Dermis blood vessel endothelial cell (primary cell): Measurements from ENCODE around the gene SKI. TPM values are rescaled to one million over a fixed set of nuclear protein-coding genes. Genes with fewer than 3 reads are reported as not detected.
A peak's percentile ranks its signal among the peaks of the same experiment; 100 is the strongest.
"Not testable (repeated sequence)": the region's sequence is repeated elsewhere in the genome, so short reads cannot be mapped to it uniquely, and the experiment has no call there.

Experiments
- DNase-seq: peaks from one replicate; pipeline ENCODE4 v3.0.0; 2010
- total RNA-seq: library from RNA; depleted of rRNA; stranded (reverse); fragments of >200 nt; gene quantifications from 2 replicates; pipeline ENCODE4 v1.2.3, GENCODE V29; 2014

SKI gene
- total RNA-seq, 1 donor from 2014 or later: 26.7 TPM

DNA sequence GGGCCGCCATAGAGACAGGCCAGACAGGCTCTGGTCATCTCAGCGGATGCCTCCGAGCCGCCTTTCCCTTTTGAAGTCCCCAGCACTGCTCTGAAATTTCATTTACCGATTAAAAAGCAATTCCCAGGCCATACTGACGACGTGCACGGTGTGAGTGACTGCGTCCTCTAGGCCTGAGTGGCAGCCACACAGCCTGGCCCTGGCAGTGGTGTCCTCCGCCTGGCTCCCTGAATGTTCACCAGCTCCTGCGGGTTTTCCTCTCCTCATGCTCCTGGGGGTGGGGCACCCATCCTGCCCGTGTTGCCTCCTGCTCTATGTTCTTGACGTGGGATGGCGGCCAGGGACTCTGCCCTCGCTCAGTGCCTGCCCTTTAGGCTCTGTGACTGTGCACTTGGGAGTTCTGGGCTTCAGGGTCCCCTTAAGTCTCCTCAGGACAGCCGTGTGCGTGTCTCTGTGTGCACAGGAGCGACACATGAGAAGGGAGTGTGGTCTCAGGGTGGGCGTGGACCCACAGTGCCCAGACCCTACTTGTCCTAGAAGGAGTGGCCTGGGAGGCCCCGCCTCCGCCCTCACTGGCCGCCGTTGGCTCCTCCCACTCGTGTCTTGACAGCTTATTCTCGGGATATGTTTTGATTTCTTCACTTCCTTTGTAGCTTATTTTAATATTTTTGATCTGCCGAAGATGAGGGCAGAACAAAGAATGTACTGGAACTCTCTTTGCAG is 3.6 kb downstream of the SKI start:
- peak; percentile 78 for DNase-seq

DNA sequence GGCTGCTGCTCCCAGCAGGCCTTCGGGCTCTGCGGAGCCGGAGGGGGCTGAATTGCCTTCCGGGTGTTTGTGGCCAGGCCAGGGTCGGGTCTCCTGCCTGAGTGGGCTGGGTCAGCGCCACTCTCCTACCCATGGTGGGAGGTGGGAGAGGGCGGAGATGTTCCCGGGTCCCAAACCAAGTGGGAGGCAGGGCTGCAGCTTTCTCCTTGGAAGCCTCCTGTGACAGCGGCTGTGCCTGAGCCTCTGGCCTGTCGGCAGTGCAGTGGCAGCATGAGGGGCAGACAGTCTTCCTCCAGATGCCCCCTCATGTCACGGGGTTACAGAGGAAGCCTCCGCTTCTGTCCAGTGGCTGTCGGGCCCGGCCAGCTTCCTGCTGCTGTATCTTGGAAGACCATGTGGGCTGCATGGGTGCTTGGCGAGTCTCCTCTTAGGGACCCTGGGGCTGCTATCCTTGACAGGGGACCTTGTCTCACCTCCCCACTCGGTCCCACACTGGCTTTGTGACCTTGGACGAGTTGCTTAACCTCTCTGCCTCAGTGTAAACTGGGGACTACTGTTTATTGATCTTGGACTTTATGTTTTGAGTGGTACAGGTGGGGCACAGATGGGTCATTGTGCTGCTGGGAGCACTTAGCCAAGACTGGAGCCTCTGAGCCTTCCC is 4.3 kb downstream of the SKI start:
- peak; percentile 35 for DNase-seq

DNA sequence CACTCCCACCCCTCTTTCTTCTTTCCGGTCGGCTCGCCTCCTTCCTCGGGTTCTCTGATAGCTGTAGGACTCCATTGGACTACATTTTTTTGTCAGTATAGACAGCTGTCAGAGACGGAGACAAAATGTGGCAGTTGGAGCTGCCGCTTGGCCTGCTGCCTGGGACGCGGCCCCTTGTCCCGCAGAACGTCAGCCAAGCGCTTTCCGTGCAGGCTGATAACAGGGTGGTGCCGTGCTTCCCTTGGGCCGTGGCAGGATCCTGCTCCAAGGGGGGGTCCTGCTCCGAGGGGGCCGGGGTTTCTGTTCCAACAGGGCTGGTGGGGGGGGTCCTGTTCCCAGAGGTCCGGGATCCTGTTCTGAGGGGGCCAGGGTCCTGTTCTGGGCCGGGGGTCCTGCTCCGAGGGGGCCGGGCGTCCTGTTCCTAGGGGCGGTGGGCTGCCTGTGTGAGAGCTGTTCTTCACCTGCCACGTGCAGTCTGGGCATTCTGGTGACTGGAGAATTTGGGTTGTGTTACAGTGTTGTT is 4.9 kb downstream of the SKI start:
- peak; percentile 44 for DNase-seq

DNA sequence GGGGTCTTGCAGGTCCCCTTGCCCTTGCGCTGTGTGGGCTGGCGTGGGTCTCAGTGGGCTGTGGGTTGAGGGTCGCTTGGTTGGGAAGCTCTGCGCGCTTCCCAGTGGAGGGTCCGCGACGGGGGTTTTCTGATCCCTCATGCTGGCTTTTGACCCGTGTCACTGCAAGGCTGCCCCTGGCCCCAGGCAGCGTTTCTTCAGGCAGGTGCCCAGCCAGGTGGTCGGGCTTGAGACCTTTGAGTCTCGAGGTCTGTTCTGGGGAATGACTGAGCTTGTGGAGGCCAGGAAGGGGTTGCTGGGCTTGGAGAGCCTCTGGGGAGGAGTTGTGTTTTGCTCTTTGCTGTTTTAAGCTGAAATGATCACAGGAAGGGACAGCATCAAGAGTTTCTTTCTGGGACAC is 5.3 kb downstream of the SKI start:
- DNase-seq: no peak

DNA sequence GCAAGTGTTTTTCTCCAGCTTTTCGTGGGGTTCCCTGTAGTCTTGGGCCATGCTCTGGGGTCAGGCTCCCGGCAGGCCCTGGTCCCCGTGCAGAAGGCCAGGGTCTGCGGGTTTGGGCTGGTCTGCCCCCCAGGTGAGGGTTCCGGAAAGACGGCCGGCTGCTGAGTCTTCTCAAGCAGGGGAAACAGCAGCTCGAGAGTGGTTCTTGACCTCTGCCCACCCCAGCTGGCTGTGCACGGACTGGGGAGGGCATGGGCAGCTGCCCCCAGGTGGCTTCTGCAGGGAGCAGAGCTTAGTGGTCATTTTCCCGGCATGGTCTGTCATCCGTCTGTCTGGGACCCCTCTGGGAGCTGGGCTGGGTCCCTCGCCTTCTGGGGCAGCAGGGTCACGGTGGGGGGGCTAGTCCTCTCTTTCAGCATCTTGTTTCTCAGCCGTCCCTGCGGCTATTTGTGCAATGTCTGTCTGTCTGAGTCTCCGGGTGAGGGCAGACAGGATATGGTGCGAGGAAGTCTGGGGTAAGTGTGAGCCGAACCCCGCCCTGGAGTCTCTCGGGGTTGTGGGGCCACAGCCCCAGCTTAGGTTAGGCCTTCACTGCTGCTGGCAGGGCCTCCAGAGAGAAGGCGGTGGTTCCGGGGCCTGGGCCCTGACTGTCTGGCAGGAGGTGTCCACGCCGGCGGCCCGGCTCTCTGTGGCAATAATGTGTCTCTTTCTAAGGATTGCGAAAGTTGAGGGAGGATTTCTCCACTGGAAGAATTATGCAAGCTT is 6.1 kb downstream of the SKI start:
- peak; percentile 47 for DNase-seq

DNA sequence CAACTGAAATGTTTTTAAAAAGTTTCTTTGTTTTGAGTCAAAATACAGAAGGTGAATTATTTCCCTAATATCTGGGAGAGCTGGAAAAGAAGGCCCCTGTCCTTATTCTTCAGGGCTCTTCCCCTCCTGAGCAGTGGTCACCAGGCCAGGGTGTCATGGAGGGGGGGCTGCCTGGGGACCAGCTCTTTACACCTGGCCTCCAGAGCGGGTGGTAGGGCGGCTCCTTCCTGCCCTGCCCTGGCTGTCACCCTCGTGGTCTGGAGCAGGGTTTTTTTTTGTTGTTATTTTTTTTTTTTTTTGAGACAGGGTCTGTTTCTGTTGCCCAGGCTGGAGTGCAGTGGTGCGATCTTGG is 6.6 kb downstream of the SKI start:
- no peak for DNase-seq

DNA sequence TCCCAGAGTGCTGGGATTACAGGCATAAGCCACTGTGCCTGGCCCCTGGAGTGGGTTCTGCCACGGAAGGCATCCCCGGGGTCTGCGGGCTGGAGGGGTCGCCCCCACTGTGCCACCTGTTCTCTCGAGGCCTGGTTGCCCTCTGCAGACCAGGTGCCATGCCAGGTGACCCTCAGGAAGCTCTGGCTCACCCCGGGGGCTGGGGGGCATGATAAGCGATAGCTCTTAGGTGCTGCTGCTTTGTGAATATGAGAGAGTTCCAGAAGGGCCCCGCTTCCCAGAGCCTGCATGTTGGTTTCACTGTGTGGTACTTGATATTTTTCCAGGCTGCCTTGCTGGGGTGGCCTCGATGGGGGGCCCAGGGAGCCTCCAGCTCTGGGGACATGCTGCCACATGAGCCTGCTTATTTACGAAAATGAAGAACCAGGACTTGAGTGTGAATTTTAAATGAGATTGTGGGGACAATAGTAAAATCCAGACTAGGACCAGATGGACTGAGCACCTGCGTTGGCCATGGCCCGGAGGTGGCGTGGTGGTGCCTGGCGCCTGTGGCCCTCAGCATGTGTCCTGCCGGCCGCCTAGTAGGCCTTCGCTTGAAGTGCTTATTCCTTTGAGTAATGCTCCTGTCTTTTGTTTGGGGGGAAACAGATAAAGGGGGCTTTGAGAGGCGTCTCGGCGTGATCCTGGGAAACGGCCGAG is 7.3 kb downstream of the SKI start:
- DNase-seq: no peak

DNA sequence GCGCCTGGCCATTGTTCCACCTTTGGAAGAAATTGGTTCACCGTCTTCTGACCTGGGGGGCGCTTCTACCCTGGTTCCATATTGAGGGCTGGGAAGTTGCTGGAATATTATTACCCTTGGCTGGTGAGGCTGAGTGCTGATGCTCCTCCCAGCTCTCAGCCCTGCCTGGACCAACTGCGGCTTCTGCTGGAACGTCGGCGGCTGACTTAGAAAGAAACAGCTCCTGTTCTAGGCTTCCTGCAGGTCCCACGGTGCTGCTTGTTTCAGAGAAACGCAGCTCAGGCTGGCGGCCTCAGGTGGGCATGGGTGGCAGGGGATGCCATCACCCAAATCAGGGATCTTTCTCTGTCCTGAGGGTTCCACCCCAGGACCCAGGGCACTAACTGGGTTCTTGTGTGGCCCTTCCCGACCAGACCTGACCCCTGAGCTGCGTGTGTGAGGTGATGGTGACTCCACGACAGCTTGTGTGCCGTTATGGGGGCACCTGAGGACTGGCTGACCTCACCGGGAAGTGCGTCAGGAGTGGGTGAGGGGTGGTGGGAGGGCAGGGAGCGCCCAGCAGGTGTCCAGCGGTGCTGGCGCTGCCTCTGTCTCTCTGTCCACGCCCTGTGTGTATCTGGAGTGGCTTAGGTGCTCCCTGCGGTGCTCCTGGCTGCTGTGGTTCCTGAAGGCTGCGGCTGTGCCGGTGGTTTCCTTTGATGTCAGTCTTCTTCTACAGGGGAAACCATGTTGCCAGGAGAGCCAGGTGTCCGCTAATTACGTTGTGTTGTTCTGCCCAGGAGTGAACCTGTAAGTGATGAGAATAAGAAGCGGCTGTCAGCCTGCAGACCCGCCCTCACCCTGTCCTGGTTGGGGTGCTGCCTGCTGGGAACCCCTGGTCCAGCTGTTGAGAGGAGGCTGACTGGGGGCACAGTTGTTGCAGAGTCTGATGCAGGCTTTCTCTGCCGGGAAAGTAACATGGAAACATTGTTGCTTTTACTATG is 8.9 kb downstream of the SKI start:
- DNase-seq: no peak

DNA sequence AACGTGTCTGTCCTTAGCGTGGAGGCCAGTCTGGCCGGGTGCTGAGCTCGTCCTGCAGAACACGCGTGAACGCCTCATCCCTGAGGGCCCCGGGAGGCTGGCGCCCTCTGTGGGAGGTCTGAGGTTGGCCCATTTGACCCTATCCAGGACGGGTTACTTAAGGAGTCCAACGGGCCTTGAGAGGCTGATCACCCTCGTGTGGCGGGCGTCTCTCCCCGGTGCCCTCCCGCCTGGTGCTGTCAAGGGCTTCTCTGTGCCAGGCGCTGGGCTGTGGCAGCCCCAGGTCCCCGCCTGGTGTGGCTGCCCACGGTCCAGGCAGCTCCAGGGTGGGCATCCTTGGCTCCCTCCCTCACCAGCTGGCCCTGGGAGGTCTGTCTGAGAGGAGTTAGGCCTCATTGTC is 9.7 kb downstream of the SKI start:
- DNase-seq: peak; percentile 48

DNA sequence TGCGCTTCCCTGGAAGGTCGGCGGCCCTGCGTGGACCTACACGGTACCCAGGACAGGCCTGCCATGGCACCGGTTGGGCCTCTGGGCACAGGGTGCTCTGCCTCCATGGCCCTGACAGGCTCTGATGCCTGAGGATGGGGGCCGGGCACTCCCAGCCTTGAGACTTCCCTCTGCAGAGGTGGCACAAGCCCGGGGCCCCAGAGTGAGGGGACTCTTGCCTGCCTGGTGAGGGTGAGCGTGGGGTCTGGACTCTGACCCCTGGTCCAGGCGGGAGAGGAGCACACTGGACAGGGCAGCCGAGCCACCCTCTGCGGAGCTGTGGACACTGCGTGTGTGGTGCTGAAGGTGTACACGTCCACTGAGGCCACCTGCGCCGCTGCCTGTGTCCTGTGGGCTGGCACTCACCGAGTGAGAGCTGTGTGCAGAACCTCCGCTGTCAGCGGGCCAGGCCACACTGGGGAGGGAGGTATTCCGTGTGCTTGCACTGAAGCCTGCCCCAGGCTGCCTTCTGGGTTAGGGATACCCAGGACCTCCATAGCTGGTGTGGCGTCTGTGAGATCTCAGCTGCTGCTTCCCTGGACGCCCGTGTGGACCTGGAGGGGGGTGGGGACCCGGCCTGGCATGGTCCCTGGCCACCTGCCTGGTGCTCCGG is 10.4 kb downstream of the SKI start:
- DNase-seq: no peak

DNA sequence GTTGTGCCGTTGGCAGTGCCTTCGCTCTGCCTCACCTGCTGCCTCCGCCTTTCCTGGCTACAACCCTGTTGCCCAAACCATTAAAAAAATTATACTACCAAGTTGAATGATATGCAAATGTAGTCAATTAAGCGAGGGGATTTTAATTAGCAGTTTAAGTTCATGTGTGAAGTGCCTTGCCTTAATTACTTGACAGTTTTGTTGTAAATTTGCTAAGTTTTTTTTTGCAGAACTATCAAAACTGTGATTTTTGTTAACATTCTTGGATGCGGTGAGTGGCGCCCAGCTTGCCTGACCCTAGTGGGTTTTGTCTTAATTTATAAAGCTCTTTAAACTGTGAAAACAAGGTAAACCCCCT is 10.9 kb downstream of the SKI start:
- DNase-seq: no peak

DNA sequence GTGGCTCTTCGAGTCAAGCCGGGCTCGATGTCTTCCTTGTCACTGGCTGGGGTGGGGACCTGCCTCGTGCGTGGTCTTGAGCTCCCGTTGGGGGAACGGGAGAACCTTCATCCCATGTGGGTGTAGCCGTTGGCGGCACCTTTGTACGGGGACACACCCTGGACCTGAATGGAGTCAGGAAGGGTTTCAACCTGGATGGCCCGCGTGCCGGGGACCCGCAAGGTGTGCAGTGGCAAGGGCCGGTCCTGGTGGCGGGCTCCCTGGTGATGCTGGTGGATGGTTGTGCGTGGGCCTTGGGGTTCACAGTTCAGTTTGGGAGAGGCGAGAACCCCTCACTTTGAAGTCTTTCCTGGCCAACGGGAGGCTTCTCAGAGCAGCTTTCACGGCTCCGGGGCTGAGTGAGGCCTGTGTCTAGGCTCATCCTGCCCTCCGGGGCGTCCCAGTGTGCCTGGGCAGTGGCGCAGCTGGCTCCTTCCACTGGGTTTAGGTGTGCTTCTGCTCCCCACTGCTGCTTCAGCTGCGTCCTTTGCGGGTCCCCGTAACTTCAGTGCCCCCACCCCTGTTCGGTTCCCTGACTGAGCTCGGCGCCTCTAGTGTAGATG is 11.4 kb downstream of the SKI start:
- no peak for DNase-seq

DNA sequence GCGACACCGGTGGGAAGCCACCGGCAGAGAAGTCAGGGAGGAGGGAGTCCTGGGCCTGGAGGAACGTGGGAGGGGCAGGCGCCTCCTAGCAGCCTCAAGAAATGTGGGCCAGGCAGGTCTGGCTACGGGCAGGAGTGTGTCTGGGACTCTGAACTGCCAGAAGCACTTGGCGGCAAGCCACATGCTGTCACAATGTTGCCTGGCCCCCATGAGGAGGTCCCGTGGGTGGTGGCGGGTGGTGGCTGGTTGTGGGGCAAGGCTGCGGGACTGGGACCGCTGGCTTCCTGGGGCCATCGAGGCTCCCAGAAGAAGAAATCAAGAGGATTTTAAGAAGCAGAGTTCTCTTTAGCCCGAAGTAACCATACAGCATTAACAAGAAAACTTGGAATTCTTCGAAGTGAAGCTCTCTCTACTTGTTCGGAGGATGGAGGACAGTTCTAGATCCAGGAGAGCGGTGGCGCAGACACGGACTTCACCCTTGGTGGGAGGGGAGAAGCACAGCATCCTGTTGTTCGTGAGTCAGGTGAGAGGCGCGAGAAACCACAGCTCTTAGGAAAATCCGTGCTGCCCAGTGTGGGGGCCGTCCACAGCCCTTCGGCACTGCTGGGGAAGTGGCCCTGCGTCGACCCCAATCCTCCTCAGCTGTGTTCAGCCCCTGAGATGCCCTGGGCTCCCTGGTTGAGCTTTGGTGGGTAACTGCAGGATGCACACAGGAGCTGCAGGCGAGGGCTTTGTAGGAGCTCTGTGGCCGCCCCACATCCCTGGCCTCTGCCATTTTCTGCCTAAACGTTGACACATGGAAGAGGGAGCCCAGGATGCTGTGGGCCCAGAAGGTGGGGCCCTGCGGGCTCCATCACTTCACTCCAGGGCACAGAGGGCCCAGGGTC is 12.4 kb downstream of the SKI start:
- DNase-seq: peak; percentile 47

DNA sequence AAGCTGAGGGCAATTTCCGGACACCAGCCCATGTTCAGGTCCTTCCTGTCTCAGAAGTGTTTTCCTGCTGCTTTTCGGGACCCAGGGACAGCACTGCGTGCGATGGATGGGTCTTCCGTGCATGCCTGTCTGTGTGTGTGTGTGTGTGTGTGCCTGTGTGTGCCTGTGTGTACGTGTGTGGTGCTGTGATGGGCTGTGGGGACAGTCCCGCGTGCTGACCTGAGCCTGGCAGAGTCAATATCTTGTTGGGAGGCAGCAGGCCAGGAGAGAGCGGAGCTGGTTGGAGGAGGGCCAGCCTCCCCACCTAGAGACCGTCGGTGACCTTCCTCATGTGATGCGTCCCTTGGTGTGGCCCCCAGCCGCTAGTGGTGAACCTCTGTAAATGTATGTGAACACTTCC is 13.7 kb downstream of the SKI start:
- DNase-seq: peak; percentile 32

DNA sequence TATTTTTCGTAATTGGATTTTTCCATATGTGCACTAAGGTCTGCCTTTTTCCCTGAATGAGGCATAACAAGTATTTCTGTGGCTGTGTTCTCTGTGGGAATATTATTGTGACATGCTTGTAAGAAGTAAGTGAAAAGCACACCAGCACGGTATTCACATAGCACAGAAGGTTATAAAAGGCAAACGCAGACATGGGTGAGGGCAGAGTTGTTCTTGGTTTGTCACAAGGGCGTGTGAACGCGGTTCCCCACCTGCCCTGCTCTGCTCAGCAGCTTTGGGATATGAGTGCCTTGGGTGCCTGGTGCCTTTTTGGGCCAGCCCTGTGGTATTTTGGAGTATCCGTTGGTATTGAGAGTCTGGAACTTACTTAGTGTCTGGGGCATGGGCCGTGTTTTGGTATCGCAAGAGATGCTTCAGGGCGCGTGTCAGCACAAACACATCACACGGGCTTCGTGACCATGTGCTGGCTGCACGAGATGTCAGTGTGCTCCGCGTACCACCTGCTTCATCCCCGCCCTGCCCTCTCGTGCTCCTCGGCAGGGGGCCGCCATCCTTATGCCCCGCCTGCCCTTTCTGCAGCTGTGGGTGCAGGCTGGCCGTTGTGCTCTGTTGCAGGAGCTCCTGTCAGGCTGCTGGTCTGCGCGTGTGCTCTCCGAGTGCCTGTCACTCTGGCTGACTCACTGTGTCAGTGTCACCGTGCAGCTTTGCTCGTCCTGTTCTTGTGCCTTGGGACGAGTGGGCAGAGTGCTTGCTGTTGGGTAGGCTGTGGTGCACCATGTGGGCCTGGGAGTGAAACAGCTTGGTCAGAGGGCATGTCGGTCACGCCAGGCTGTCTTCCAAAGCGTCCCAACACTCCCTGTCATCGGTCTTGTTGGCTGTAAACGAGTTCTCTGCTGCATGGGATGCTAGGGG is 15.0 kb downstream of the SKI start:
- DNase-seq: no peak

DNA sequence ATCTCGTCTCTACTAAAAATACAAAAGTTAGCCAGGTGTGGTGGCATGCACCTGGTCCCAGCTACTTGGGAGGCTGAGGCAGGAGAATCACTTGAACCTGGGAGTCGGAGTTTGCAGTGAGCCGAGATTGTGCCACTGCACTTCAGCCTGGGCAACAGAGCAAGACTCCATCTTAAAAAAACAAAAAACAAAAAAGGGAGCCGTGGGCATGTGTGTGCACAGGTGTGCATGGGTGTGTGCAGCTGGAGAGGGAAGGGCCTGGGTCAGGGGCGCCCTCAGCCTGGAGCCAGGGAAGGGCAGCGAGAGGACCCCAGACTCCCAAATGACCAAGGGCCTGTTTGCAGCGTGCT is 18.9 kb downstream of the SKI start:
- not testable (repeated sequence) for DNase-seq

DNA sequence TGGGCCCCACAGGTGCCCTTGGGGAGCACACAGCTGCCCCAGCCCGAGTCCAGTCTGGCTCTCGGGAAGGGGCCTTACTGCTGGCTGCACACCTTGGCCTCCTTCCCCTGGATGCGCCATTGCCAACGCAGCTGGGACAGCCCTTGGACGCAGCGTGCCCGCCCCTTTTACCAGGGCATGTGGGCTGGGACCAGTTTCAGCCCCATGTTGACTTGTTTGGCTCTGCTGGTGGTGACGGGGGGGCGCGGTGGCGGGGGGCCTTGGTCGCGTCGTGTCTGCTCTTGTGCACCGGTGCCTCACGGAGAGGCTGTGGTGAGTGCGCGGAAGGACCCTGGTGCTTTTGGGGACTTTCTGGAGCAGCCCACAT is 19.6 kb downstream of the SKI start:
- no peak for DNase-seq

DNA sequence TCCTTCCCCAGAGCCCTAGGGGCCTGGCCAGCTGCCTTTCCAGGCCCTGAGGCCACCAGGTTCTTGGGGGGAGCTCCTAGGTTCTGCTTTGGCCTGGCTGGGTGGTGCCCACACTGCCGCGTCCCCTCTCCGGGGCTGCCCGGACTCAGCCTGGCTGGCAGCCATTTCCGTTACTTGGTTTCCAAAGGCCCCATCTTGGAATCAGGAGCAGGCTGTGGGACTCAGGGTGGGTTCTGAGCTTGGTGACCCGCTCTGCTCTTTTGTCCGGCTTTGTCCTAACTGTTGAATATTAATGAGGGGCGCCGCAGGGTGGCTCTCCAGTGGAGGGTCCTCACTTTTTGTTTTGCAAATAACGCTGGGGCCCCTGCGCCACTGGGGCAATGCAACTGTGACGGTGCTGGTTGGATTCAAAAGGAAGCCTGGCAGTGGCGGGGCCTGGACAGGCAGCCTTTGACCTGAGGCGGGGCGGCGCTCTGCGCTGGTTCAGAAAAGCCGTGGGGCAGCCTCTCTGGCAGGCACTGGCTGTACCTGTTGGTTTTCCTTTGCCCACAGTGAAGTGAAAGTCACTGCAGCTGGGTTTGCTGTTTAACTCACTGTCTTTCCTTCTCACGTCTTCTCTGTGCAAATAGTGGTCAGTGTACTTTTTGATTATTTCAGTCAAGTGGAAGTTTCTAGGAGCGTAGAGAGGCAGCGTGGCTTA is 20.2 kb downstream of the SKI start:
- DNase-seq: no peak
